GM21576 (cell line): ENCODE results near the gene ATE1.
"Not testable (repeated sequence)": the region's sequence is repeated elsewhere in the genome, so short reads cannot be mapped to it uniquely, and the experiment has no call there.

Experiments
- ATAC-seq: cut with Tn5 transposase; IDR thresholded peaks from one replicate; pipeline ENCODE4 v1.9.1; 2021; ENCODE audit warnings: mild to moderate bottlenecking, moderate library complexity; ENCODE audit not compliant: unreplicated experiment

Gene ATE1

DNA sequence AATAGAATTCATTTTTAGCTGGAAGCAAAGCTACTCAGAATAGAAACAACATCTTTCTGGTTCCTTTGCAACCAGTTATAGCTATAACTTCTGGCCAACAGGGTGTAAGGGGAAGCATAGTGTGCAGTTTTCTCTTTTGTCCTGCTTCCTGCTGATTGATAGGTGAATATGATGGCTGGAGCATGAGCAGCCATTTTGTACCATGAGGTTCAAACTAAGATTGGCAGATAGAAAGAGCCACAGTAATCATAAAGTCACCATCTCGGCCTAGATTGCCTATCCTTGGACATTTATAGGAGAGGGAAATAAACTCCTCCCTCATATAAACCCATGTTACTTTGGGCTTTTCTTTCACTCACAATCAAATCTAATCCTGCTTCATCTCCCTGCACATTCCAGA, 227.4 kb downstream of the ATE1 start:
- ATAC-seq, result no peak

DNA sequence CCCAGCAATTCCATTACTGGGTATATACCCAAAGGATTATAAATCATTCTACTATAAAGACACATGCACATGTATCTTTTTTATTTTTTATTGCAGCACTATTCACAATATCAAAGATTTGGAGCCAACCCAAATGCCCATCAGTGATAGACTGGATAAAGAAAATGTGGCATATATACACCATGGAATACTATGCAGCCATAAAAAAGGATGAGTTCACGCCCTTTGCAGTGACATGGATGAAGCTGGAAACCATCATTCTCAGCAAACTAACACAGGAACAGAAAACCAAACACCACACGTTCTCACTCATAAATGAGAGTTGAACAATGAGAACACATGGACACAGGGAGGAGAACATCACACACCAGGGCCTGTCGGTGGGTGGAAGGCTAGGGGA, 228.1 kb downstream of the ATE1 start:
- ATAC-seq, result not testable (repeated sequence)

DNA sequence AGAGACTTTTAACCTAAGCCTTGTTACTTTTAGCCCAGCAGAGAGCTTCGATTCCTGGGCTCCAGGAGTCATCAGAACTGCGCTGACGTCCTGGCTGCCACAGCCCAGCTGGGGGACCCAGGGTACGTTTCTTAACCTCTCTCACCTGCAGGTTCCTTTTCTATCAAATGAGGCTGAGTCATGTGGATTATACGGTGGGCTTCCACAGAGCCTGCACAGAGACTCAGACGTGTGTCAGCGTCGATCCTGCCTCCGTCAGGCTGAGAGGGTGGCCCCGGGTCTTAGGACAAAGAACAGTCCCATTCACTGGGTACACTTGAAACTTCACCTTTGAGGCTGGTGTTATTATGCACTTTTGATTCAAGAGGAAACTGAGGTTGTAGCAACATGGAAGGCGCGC, 228.9 kb downstream of the ATE1 start:
- no peak for ATAC-seq

DNA sequence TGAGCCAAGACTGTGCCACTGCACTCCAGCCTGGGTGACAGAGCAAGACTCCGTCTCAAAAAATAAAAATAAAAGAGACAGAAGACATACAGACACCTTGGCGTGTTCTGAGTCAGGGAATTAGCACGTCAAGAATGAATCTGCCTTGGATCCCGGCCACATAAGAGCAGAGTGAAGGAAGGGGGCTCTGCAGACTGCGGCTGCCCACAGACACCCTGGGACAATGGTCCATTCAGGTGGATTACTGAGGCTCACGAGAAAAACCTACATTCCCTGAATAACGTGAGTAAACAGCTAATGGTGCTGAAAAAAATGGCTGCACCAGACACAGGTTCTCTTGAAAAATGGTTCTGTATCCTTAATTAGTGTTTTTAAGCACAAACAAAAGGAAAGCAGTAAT, 229.5 kb downstream of the ATE1 start:
- ATAC-seq, result no peak

DNA sequence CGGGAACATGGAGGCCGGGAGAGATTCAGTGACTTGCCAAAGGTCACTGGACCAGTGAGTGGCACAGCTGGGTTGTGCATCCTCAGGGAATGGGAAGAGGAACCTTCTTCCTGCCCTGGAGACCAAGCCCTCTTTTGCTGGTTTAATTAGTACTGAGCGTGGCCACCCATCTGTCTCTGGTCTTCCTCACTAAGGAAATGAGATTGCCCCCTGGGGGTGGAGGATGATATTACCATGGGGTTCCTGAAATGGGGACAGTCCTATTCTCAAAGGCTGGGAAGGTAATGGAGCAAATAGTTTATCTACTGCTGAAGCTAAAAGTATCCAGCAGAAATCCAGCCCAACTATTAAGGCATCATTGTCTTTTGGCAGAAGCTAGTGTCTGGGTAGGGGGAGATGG, 231.0 kb downstream of the ATE1 start:
- ATAC-seq, result no peak

DNA sequence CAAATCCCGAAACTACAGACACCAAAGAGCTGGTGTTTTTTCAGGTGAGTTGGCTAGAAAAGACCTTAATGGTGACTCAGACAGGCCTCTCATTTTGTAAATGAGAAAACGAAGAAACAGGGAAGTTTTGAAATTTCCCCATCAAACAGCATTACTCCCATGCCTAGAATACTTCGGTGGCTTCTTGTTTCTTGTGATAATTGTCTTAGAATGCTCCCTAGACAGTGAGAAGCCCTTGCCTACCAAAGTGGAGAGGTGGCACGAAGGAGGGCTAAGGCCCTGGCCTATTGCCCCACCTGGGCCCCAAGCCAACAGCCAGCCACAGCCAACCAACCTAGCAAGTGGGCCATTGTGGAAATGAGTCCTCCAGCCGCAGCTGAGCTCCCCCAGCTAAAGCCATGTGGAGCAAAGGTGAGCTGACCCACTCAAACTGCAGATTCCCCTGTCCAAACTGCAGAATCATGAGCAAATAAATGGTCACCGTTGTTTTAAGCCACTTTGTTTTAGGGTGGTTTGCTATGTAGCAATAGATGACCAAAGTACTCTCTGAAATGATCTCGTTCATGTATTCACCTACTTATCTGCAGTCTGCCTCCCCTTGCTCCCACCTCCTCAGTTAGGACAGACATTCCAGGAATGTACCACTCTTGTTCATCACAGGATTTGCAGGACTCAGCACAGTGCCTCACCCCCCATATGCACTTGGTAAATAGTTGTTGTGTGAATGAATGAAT, 231.9 kb downstream of the ATE1 start:
- no peak for ATAC-seq

DNA sequence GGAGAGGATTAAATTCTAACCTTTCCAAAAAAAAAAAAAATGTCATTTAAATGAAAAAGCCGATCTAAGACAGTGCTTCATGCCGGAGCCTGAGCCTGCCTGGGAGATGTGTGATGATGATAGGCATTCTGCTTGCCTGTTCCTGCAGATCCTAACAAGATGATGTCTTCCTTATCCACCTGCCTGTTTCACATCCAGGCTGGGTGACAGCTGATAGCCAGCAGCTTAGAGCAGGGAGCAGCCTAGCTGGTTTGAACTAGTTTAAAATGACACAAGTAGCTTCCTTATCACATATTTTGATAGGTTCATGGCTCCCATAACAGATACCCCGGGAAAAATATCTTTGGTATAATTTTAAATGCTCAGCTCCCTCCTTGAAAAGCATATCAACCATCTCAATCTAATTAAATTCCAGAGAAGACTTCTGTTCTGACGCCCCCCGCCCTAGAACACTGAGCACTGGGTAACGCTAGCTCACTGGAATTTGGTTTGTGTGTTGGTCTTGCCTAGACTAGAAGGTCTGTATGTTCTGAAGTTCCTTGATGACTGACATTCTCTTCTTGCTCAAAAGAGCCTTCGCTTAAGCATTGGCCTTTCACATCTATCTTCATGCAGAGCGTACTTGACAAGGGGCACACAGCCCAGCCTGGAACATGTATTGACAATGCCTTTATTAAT, 232.7 kb downstream of the ATE1 start:
- no peak for ATAC-seq

DNA sequence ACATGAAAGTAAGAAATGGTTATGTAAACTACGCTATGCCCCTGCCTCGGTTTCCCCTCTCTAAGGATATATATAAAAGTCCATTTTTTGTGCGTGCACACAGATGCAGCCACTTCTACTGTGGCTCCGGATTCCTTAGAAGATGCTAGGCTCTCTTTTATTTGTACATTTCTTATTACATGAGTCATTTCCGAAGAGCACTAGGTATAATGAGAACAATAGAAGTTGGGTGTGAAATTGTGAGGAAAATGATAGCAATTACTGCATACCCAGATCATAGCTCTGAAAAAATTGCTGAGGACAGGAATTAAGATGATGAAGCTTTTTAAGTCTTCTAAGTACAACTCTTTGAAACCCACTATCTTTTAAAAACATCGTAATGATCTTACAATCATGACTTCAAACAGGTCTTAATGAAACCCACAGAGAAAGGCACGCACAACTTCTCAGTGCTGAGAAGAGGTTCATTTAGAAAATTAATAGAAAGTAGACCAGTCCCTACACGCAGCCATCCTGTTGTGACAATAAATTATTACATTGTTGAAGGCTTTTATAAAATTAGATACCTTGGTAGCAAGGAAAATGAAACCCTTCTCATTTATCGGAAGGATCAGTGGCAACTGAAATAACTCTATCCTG, 233.4 kb downstream of the ATE1 start:
- ATAC-seq, result no peak

DNA sequence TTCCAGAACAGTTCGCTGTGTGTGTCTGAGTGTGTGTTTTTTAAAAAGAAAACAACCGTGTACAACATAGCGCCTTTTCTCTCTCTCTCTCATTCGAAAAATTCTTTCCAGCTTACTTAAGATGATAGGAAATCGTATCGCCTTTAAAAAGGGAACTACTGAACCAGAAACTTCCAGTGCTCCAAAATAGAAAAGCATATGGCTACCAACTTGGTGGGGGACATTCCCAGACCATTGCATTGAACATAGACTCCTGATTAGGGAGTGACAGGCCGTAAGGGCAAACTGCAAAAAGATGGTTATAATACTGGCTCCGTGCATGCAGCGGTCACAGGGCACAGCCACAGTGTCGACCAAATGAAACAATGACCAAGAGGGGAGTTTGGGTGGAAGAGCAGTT, 235.2 kb downstream of the ATE1 start:
- no peak for ATAC-seq

DNA sequence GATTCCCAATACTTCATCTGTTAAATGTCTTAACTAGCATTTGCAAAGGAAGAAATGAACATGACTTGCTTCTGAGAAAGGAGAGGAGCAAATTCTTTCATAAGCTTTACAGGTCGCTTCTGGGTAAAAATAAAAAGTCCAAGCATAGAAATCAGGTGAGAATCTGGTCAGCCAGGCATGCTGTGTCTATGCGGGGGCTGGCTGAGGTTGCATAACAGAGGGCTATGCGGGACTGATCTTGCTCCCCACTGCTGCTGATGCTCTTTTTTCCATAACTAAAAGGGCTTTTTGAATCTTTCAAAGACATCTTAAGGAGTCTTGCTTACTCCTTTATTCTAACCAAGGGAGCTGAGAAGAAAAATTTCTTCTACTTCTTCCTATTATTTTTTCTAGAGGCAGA, 236.9 kb downstream of the ATE1 start:
- ATAC-seq, result no peak
